NCI-H446 (cell line): Measurements from ENCODE around the gene SLC34A3.

ENCODE experiments used
- DNase-seq, 2 experiments: peaks; one replicate each; lab custom pipeline; 2025; lab: John Stamatoyannopoulos, UW

The SLC34A3 gene

DNA sequence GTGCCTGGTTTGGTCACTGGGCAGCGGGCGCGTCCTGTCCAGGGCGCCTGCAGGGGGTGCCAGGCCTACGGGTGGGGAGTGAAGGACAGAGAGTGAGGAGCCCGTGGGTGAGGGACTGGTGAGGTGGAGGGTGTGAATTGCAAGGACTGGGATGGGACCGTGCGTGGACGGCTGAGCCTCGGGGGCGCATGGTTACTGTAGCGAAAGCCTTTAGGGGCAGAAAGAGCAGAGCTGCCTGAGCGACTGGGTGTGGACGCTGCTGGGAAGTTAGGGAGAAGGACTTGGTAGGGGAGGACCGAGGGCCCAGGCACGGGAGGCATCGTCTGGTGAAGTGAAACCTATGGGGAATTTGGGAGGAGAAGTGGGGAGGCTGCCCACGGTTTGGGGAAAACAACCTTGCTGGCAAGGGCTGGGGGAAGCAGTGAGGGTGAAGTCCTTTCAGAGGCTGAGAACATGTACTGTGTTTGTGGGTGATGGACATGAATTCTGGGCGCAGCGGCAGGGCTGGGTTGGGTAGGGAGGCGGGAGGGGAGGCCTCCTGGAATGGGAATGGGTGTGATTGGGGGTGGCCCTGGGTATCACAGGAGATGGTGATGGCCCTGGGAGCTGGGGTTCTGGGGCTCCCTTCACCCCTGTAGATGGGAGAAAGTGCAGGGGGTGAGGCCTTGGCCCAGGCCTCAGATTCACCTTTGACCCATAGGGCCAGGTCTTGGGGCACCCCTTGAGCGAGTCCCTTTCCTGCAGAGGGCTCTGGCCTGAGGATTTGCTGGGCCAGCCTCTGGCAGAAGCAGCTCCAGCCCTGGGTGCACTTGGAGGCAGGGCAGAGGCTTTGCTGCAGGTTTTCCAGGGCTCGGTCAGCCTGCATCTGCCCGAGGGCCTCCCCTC lies 45.1 kb downstream of the SLC34A3 start:
- no peak for DNase-seq

DNA sequence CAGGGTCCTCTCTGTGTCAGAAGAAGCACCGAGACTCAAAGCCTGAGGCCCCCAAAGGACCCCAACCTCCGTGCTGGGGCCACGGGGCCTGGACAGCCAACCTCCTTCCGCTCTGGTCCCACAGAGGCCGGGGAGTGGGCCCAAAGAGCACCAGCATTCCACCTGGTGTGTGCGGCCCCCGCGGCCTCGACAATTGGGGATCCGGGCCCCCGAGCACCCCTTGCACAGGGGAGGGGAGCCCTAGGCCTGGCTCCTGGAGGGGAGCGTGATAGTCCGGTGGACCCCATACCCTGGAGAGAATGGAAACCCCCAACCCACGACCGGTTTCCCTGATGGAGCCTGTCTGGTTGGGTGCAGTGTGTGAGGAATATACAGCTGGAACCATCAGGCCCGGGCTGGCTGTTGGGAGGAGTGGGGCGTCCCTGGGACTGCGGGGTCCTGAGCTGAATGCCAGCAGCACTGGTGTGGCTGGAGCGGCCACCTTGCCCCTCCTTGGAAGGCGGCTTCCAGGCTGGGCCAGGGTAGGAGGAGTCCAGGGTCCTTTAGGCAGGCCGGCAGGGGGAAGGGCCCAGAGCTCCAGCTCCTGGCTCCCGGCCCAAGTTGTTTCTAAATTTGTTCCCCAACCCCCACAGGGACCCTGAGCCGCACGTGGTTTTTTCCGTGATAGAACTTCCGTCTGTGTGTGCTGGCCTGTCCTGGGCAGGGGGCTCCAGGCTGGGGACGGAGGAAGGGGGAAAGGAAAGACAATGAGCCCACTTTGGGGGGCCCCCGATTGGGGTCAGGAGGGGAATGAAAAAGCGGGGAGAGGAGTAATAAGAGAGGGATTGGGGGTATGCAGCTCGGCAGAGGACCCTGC lies 46.0 kb downstream of the SLC34A3 start:
- DNase-seq, result no peak

DNA sequence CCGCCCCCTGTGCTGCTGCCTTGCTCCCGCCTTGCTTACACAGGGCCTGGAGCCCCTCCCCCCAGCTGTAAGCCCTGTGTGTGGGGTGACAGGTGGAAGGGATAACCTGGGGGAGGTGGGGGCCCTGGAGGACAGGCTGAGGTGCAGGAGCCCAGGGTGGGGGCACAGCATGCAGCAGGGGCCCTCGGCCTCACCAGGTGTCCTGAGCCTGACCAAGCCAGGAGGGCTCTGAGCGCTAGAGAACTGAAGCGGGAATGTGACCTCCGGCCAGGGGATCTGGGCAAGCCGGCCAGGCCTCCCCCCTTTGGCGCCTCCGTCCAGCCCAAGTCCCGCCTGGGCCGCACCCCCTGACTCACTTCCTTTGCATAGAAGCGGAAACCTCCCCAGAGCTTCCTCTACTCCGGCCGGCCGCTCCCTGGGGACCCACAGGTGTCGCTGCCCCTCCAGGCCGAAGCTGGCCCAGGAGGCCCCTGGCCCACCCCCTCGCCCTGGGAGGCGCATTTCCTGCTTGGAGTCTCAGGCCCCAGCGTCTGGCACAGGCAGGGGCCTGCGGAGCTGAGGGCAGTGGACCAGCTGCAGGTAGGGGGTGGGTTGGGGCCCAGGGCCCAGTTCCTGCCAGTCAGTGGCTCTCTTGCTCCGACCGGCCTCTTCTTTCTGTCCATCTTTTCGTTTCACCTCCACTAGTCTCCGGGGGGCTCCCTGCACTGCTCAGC lies 46.8 kb downstream of the SLC34A3 start, which contains the start of gene TOR4A:
TOR4A (plus strand) TSS at position 398 of the 713 bp plus-strand sequence. CDS start 964 bp downstream, outside the sequence.
- no peak for DNase-seq

DNA sequence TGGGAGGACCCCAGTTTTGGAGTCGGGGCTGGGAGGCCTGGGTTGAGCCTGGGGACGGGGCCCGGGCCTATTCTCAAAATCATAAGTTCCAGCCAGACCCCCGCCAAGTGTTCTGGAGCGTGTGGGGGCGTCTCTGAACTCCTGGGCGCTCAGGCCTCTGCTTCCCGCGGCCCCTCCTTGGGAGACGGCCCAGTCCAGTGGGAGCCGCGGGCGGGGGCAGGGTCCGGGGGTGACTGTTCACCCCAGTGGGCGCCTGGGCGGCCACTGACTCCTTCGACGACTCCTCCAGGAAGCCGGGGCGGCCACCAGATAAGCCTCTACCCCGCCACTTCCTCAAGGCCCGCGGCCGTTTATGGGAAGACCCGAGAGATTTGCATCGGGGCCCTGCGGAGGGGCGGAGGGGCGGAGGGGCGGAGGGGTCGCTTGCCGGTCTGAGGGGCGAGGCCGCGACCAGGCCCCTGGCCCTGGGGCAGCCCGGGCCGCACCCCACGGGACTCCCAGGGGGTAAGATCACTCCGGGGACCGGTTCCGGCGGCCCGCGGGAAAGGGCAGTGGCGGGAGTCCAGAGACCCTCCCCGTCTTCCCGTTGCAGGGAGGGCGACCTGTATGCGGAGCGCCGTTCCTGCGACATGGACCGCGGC lies 47.5 kb downstream of the SLC34A3 start:
- DNase-seq, result no peak

DNA sequence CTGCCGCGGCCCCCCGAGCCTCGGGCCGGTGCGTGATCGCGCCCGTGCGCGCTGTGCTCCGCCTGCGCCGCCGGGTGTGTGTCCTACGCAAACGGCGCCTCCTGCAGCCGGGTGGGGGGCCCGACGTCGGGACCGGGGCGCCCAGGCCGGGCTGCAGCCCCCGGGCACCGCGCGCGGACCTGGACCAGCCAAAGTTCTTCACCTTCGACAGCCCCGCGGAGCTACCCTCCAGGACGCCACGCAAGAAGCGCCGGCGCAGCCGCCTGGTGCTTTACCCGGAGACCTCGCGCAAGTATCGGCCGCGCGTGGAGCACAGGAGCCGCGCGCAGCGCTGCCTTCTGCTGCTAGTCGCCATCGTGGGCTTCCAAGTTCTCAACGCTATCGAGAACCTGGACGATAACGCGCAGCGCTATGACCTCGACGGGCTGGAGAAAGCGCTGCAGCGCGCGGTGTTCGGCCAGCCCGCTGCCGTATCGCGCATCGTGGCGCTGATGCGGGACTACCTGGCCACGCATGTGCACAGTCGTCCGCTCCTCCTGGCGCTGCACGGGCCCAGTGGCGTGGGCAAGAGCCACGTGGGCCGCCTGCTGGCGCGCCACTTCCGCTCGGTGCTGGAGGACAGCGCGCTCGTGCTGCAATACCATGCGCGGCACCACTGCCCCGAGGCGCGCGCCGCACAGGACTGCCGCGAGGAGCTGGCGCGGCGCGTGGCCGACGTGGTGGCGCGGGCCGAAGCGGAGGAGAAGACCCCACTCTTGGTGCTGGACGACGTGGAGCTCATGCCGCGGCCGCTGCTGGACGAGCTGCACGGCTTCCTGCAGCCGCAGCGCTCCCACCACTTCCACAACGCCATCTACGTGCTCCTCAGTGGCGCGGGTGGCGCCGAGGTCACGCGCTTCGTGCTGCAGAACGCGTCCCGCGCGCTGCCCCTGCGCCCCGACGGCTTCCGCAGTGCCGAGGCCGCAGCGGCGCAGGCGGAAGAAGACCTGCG lies 48.3 kb downstream of the SLC34A3 start:
- DNase-seq, result no peak

DNA sequence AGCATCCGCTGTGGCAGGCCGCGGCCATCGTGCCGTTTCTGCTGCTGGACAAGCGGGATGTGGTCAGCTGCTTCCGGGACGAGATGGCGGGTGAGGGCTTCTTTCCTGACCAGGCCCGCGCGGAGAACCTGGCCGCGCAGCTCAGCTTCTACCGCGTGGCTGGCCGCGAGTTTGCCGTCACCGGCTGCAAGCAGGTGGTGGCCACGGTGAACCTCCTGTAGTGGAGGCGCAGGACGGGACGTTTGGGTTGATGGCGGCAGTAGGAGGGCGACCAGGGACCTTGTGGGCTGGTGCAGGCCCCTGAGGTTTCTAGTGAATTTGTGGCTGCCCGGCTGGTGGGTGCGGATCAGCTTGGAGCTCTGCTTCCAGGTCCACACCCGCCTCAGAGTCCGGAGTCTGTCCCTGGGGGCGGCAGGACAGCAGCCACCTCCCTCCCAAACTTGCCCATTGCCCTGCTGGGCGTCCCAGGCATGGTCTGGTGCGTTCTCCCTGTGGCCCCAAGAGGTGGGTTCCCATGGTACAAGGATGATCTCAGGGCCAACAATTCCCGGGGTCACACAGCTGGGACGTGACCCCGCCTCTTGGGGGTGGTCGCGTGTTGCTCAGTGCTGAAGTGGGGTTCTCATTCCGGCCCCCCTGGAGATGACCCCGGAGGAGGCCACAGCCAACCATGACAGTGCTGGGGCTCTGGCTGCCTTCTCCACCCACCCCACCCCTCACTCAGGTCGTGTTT lies 49.2 kb downstream of the SLC34A3 start:
- no peak for DNase-seq

DNA sequence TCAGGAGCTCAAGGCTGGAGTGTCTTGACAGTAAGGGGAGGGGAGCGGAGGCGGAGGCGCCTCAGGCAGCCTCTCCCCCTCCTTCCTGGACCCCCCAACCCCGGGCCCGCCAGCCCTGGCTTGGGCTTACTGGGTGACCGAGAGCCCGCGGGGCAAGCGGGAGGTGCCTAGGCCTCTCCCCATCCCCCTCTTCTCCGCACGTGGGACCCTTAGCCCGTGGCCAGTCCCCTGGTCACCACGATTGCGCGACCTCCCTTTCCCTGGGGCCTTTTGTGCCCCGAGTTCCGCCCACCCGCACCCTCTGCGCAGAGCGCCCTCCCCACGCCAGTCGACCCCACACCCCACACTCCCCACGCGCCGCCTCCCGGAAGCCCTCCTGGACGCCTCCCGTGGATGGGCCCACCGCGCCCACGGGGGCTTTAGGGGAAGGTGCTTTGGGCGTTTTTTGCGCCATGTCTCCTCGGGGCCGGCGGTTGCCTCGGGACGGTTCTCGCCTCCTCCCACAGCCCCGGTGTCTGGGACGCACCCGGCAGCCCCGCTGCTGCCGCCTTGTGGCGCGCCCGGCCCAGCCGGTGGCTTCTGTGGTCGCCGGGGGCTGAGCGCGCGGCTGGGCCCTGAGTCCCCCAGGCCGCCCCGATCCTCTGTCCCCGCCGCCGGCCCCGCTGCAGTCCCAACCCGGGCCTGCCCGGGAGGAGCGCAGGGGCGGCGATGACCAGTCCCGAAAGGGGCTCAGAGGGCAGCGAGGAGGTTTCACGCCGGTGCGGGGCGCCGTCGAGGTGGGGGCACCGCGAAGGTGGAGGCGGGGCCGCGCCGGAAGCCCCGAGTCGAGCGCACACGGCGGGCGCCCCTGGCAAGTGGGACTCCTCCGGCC lies 50.0 kb downstream of the SLC34A3 start:
- DNase-seq, result no peak

DNA sequence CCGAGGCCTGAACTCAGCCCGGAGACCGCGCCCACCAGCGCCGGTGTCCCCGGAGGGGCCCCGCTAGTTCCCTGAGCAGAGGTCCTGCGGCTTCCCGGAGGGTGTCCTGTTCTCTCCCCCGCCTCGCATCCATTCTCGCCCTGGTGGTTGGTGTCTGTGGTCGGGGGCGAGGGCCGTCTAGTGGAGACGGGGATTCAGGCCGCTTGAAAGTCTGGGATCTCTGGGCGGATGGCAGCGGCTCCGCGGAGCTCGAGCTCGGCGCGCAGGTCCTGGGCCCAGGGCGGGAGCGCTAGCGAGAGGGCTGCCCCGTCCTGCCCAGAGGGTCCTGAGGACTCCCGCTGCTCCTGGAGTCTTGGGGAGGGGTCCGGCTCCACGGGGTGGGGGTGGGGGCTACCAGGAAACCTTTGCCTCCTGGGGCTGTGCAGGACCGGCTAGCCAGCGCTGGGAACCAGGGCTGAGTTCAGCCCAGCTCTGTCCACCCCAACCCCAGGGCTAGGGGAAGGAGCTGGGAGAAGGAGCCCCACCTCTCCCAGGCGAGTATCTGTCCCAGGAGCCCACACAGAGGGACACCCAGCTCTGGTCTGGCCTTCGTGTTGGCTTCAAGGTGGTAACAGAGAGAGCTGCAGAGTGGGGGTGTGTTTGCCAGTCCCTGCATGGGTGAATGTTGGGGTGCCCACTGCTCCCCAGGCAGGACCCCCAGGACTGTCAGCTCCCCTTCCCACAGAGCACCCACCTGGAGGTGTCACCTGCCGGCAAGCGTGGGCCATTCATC lies 50.8 kb downstream of the SLC34A3 start:
- DNase-seq, result no peak
